GM19468 (cell line): ENCODE data around the gene ZBTB40.

Source experiments
- ATAC-seq: cut with Tn5 transposase; IDR thresholded peaks from one replicate; pipeline ENCODE4 v1.9.1; 2021; ENCODE audit warnings: mild to moderate bottlenecking, moderate library complexity, moderate number of reproducible peaks; ENCODE audit not compliant: unreplicated experiment; ENCODE audit errors: extremely low read depth

Gene ZBTB40

DNA sequence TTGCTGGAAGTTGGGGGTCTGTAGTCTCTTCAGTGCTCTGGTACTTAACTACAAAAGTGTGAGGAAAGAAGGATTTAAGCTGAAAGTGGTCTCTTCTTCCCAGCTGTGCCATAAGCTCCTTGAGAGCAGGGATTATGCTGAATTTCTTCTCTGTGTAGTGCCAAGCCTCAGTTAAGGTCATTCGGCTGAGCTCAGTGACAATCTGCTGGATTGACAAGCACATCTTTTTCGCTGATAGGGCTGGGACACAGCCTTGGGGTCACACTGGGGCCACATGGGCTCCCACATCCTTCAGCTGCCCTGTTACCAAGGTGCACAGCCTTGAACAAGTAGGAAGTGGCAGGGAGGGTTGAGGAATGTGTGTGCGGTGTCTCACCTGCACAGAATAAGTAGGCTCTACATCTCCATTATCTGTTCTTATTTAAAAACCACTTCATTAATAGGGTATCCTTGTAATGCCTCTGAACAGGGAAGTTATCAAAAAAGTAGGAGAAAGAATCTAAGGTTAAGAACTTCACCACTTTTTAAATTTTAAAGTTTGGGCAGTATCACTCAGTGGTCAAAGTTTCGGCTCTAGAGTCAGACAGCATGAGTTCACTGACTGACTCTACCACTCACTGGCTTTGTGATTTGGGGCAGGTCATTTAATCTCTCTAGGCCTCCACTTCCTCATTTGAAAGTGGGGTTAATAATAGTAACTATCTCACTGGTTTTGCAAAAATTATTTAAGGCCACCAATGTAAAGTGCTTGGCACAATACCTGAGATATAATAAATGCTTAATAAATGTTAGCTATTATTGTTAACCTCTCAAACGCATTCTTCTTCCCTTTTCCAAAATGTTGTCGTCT lies 10.3 kb downstream of the ZBTB40 start:
- ATAC-seq, result no peak

DNA sequence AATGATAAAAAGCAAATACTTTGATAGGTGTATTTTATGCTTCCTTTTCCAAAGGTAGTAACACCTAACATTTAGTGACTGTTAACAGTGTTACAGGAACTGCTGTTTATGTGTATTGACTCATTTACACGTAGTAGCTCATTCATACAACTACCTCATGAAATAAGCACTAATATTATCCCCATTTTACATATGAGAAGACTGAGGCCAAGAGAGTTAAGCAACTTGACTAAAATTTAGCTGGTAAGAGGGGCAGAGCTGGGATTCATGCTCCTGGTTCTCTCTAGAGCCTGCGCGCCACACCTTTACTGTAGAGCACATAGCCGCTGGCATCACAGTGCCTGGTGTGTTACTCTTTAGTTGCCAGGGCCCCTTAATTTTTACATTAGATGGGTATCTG lies 11.3 kb downstream of the ZBTB40 start:
- no peak for ATAC-seq

DNA sequence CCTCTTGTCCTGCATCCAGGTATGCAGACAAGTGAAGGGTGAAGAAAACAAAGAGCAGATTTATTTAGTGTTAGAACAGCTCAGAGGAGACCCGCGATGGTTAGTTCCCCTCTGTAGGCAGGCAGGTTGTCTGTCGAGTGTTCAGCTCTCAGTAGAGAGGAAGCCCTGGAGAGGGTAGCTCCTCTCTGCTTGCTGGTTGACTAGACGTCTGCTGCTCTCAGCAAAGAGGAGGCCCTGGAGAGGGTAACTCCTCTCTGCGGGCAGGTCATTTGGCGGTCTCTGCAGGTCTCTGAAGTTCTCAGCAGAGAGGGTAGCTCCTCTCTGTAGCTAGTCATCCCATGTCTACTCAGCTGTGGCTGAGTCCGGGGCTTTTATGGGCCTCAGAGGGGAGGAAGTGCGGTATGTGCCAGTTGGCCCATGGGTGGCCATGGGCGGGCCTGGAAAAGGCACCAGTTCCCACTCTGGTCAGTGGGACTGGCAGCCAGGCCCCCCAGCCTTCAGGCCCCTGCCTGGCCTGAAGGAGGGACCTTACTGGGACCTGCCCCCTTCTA lies 13.4 kb downstream of the ZBTB40 start:
- no peak for ATAC-seq

DNA sequence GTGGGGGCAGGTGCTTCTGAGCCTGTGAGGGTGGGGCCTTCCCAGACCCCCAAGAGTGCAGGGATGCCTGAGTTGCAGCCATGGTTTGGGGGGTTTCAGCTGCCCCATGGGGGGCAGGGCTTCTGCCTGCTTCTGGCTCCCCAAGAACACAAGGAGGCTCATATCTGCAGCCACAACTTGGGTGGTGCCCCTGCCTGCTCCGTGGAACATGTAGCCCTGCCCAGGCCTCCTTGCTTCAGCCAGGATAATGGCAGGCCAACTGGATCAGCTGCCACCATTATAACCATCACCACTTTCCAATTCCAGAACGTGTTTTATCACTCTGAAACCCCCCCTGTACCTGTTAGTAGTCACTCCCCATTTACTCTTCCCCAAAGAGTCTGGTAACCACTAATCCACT lies 14.0 kb downstream of the ZBTB40 start:
- ATAC-seq, result no peak

DNA sequence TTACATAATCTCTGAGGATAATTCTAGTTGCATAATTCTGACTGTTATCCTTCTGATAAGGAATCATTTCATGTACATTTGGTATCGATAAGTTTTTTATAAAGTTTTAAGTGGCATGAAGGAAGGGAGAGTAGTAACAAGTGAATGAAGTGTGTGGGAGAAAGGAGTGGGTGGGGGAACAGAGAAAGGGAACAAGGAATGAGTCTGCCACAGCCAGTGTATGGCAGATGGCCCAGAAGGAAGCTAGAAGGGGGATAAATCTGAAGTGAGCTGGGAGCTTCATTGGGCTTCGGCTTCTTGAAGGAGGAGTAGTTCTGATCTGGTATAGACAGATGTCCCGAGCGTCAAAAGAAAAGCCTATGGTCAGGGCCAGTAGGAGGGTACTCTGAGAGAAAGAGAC lies 18.6 kb downstream of the ZBTB40 start:
- no peak for ATAC-seq

DNA sequence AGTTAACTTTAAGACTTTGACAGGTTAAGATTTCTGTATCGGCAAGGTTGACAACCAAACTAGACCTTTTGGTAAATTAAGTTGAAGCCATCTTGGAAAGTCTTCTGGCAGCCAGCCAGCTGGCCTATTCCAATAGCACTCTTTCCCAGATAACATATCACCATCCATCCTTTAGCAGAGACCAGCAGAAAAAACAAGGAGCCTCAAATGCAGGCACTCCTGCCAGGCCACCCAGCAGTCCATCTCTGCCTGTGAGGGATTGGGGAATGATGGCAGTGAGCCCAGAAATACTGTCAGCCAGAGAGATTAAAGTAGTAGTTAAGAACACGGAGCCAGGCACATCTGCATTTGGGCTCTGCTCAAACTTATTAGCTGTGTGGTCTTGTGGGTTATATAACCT lies 19.4 kb downstream of the ZBTB40 start:
- no peak for ATAC-seq

DNA sequence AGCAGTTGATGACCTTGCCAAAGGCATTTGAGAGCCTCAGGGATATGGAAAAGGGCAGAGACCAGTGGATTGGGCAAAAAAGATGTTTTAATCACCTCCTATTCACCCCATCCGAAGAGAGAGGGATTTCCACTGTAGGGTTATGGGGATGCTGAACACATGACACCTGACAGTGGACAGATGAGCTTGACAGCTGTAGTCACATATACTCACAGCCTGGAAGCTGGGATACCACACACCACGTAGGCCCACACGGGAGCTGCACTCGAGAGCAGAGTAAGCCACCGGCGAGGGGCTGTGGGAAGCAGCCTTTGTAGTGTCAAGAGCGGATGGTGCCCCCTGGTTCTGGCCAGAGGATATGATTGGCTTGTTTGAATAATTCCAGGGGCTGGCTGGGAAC lies 20.0 kb downstream of the ZBTB40 start:
- ATAC-seq, result no peak

DNA sequence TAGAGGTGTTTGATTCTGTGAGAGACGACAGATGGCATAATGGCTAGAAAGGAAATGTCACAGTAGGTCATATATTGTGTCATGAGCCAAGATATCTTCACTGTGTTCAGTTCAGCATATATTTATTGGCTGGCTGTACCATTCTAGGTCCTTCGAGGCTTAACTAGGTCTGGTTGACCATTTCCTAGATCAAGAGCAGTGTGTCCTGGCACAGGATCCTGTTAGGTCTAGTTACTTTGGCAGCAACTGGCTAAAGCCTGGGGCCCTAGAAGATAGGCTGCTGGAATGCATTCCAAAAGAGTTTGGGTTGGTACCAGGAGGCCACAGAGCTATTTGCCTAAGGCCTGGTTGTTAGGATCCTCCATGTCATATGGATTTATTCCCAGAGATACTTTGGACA lies 20.9 kb downstream of the ZBTB40 start:
- no peak for ATAC-seq

DNA sequence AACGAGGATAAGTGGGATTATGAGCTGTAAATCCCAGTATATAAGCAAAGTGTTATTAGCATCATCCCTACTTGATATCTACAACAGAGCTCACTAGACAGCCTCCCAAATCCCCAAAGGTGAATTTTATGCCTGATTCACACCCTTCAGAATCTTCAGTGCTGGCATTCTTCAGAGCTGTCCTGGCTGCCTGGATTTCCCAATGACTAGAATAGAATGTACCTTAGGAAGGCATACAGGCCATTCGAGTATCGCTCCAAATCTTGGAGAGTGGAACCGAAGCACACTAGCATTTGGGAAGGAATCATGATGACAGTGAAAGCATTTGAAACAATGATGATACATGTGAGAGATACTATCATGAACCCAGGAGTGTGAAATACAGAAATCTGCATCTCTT lies 22.3 kb downstream of the ZBTB40 start:
- no peak for ATAC-seq

DNA sequence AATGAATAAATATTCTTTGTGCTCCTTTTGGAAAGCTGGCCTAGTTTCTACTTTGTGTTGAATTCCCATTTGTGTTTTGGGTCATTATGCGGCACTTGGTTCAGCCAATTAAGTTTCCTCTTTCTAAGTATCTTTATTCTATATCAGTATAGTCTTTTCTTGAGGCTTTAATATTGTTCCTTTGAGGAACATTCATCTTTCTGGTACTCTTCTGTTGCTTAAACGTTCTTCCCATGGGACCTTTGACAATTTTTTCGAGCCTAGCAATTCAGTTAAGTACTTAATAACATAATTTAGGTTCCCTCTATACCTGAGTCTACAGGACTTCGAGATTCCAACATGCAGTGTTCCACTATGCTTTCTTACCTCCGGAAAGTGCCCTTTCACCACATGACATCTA lies 24.9 kb downstream of the ZBTB40 start:
- ATAC-seq, result no peak

DNA sequence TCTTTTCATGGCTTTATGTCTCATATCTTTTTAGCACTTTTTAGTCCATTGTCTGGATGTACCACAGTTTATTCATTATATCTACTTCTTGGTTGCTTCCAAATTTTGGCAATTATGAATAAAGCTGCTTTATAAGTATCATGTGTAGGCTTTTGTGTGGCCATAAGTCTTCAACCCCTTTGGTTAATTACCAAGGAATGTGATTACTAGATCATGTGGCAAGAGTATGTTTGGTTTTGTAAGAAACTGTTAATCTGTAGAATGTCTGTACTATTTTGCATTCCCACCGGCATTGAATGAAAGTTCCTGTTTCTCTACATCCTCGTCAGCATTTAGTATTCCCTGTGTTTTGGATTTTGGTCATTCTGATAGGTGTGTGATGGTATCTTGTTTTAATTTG lies 31.5 kb downstream of the ZBTB40 start:
- no peak for ATAC-seq

DNA sequence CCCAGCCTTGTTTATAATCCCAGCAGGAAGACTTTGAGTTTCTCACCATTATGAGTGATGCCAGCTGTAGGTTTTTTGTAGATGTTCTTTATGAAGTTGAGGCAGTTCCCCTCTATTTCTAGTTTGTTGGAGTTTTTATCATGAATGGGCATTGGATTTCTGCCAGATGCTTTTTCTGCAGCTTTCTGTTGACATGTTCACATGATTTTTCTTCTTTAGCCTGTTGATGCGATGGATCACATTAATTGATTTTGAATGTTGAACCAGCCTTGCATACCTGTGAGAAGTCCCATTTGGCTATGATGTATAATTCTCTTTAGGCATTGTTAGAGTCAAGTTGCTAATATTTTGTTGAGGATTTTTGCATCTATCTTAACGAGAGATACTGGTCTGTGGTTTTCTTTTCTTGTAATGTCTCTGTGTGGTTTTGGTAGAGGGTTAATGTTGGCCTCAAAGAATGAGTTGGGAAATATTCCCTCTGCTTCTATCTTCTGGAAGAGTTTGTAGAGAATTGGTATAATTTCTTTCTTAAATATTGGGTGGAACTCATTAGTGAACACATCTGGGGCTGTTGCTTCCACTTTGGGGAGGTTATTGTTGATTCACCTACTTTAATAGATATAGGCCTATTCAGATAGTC lies 33.2 kb downstream of the ZBTB40 start:
- no peak for ATAC-seq

DNA sequence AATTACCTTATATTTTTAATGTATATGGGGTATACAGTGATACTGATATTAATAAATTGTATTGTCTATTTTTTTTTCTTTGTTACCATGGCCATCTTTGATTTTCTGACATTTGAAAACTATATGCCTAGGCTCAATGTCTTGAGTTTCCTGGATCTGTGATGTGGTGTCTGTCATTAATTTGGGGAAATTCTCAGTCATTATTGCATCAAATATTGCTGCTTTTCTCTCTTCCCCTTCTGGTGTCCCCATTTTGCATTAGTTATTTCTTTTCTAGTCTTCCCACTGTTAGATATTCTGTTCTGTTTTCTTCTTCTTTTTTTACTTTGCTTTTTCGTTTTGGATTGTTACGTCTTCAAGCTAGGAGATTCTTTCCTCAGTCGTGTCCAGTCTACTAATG lies 33.8 kb downstream of the ZBTB40 start:
- no peak for ATAC-seq

DNA sequence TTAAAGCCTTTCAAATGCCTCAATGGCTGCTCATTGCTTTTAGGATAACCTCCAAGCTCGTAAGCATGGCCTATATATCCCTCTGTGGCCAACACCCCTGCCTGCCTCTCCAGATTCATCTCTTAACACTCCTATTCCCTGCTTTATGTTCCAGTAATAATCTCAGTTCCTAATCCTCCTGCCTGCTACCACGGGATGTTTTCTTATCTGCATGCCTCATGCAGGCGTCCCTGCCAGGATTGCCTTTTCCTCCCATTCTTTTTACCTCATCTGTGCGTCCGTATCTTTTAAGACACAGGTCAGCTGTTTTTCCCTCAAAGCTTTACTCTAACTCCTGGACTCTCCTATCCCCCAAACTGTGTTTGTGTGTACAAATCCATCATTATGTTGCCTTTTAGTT lies 36.1 kb downstream of the ZBTB40 start:
- ATAC-seq, result no peak

DNA sequence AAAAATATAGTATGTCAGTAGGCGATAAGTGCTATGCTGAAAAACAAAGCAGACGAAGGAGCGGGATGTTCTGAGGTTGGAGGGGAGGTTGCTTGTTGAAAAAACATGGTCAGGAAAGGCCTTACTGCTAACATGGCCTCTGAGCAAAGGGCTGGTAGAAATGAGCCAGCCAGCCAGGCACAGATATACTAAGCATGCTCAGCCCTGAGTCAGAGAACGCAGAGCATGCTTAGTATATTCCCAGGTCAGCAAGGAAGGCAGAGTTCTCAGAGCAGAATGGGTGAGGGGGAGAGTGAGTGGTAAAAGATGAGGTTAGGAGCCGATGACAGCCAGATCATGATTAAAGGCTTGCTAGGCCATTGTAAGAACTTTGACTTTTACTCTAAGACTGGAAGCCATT lies 36.7 kb downstream of the ZBTB40 start:
- ATAC-seq, result no peak

DNA sequence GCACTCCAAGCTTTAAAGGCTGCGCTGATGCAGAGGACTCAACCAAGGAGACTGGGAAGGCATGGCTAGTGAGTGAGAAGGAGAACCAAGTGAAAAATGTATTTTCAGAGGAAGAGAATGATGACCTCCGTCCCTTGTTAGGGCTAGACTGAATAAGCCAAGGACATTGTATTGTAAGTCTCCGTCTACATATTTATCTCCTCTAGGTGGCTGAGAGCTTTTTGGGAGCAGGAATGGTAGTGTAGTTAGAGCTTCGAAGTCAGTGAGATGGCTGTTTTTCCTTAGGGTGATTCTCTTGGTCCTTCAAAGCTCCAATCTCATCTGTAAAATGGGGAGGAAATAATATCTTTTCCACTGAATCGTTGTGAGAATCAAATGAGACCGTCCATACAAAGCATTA lies 37.6 kb downstream of the ZBTB40 start:
- no peak for ATAC-seq

DNA sequence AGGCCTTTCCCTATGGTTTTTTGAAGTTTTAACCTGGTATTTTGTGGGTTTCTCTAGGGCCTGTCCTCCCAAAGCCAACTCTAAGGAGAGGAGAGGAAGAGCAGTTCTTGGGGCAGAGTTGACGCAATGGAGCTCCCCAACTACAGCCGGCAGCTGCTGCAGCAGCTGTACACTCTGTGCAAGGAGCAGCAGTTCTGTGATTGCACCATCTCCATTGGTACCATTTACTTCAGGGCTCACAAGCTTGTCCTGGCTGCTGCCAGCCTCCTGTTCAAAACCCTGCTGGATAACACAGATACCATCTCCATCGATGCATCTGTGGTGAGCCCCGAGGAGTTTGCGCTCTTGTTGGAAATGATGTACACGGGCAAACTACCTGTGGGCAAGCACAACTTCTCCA lies 38.2 kb downstream of the ZBTB40 start:
- no peak for ATAC-seq

DNA sequence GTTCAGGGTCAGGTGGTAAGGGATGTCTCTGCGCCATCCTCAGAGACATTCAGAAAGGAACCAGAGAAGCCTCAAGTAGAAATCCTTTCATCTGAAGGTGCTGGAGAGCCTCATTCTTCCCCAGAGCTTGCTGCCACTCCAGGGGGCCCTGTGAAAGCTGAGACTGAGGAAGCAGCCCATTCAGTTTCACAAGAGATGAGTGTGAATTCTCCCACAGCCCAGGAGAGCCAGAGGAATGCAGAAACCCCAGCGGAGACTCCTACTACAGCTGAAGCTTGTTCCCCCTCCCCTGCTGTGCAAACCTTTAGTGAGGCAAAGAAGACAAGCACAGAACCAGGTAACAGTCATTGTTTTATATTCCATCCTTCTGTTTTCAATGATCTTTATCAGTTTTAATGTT lies 38.7 kb downstream of the ZBTB40 start:
- ATAC-seq, result no peak

DNA sequence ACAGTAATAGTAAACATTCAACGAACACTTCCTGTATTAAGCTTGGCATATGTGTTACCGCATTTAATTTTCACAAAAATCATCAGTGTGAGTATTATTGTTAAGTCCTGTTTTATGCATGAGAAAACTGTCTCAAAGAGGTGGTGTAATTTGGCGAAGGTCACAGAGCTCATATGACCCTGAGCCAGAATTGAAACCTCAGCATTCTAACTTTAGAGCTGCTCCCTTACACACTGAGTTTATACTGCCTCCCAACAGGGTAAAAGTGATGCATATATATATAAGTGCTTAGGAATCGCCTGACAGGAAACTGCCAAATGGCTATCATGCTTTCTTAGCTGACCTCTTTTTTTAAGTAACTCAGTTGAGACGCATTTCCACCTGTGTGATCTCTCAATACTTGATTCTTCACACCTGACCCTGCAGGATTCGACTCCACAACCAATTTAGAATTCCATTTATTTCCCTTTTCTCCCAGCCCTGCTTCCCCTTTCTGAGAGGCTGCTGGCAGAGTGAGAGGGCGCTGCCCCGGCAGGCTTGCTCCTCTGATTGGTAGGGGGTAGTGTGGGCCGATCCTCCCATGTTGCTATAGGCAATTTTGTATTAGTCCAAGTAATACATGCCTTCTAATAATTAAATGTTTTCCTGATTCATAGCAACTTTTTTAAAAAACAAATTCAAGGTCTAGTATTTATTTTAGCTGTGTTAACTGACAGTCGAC lies 40.5 kb downstream of the ZBTB40 start:
- ATAC-seq, result no peak

DNA sequence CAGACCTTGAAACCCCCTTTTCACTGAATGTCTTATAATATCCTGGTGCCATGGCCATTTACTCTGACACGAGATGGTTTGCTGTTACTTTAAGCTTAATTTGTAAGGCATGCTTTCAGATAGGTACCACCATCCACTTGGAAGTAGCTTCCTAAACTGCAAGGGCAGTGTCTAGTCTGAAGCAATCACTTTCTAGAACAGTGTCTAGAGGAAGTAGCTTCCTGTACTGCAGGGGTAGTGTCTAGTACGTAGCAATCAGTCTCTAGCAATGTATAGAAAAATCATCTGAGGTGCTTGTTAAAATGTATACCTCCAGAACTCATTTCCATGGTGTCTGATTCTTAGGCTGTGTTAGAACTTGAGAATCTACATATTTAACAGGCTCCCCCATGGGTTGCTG lies 42.5 kb downstream of the ZBTB40 start:
- ATAC-seq, result no peak

DNA sequence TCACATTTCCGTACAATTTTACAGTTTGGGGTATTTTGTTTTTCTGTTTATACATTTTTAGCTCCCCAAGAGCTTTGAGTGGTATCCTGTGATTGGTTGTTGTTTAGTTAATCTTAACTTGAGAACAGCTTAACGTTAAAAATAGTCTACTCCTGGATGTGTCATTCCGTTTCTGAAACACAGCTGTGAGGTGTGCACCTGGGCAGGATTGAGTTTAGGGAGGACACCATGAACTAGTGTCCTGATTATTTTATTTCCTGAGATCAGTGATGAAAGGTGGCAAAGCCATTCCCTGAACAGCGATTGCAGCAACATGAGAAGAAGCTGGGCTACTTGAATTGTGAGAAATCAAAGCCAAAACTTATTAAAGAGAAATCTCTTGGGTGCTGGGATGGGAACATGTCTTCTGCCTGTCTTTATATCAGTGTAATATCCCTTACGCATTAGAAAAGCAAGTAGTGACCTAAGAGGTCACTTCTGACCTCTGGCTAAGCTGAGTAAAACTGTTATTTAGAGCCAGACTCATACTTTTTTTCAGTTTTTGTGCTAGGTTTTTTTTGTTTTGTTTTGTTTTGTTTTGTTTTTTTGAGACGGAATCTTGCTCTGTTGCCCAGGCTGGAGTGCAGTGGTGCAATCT lies 43.4 kb downstream of the ZBTB40 start:
- no peak for ATAC-seq
